Endothelial cell (in vitro differentiated cells): ENCODE measurements around the gene SAMD4A. TPM values are rescaled to one million over a fixed set of nuclear protein-coding genes. Genes with fewer than 3 reads are reported as not detected.

Source experiments
- DNase-seq: peaks from one replicate; pipeline ENCODE4 v3.0.0; 2021; ENCODE audit warnings: low spot score
- H3K27ac Mint-ChIP-seq: one replicate; pipeline ENCODE4 v1.8.0; 2021; ENCODE audit warnings: mixed read lengths, inconsistent platforms; ENCODE audit not compliant: unreplicated experiment
- H3K27me3 Mint-ChIP-seq: one replicate; pipeline ENCODE4 v1.8.0; 2021; ENCODE audit warnings: mild to moderate bottlenecking, moderate library complexity, mixed read lengths, inconsistent platforms; ENCODE audit not compliant: unreplicated experiment
- H3K36me3 Mint-ChIP-seq: one replicate; pipeline ENCODE4 v1.8.0; 2021; ENCODE audit warnings: mild to moderate bottlenecking, low read depth, mixed read lengths, inconsistent platforms; ENCODE audit not compliant: unreplicated experiment
- H3K4me1 Mint-ChIP-seq: one replicate; pipeline ENCODE4 v1.8.0; 2021; ENCODE audit warnings: mild to moderate bottlenecking, mixed read lengths, inconsistent platforms; ENCODE audit not compliant: unreplicated experiment
- H3K4me3 Mint-ChIP-seq: one replicate; pipeline ENCODE4 v1.8.0; 2021; ENCODE audit warnings: mild to moderate bottlenecking, mixed read lengths, inconsistent platforms; ENCODE audit not compliant: unreplicated experiment
- H3K9me3 Mint-ChIP-seq: one replicate; pipeline ENCODE4 v1.8.0; 2021; ENCODE audit warnings: mixed read lengths, inconsistent platforms; ENCODE audit not compliant: unreplicated experiment
- total RNA-seq: library from RNA; stranded (reverse); fragmentation: NEBNext Ultra II Directional; extraction: Animal tissue kit (Norgen Biotek cat#: 25700); gene quantifications from one replicate; pipeline ENCODE4 v1.2.1, GENCODE V29; 2021; ENCODE audit not compliant: unreplicated experiment
- TF ChIP-seq, protein P1 (sequence below): fragments of 200-600 bp; sonication (generic); IDR thresholded peaks from one replicate; pipeline ENCODE4 v1.5.0; 2021; ENCODE audit warnings: antibody characterized with exemption; ENCODE audit not compliant: unreplicated experiment

SAMD4A gene
- total RNA-seq, 1 donor from 2014 or later, result 9.2 TPM

DNA sequence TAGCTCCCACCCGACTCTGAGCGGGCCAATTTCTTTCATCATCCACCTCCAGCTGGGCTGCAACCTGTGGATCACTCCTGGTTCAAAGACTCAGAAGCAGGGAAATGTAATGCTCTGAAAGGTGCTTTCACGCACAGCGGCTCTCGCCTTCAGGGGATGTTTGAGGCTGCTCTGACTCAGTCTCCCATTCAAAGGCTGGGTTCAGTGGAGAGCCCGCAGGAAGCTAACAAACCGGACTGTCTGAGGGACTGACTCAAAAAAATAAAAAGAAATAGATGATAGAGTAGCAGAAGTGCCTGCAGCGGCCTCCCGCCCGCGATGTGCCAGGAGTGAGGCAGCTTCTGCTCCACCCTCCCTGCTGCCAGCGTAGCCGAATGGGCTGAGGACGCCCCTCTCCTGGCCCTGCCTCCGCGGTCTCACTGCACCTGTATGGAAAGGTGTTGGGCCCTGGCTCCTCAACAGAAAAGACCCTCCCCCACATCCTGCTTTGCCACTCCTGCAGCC lies 237.7 kb downstream of the SAMD4A start:
- Mint-ChIP-seq H3K36me3 (no peaks in the 10 kb centered on the region), H3K27me3 (peaks cover 1% of the 10 kb centered on the region), H3K4me1 (peaks cover 3% of the 10 kb centered on the region), H3K27ac (no peak overlapping the region), H3K9me3 (no peaks in the 10 kb centered on the region), H3K4me3 (no peak overlapping the region)
- TF ChIP-seq, protein P1, sequence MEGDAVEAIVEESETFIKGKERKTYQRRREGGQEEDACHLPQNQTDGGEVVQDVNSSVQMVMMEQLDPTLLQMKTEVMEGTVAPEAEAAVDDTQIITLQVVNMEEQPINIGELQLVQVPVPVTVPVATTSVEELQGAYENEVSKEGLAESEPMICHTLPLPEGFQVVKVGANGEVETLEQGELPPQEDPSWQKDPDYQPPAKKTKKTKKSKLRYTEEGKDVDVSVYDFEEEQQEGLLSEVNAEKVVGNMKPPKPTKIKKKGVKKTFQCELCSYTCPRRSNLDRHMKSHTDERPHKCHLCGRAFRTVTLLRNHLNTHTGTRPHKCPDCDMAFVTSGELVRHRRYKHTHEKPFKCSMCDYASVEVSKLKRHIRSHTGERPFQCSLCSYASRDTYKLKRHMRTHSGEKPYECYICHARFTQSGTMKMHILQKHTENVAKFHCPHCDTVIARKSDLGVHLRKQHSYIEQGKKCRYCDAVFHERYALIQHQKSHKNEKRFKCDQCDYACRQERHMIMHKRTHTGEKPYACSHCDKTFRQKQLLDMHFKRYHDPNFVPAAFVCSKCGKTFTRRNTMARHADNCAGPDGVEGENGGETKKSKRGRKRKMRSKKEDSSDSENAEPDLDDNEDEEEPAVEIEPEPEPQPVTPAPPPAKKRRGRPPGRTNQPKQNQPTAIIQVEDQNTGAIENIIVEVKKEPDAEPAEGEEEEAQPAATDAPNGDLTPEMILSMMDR, result no peak
- DNase-seq, result no peak

DNA sequence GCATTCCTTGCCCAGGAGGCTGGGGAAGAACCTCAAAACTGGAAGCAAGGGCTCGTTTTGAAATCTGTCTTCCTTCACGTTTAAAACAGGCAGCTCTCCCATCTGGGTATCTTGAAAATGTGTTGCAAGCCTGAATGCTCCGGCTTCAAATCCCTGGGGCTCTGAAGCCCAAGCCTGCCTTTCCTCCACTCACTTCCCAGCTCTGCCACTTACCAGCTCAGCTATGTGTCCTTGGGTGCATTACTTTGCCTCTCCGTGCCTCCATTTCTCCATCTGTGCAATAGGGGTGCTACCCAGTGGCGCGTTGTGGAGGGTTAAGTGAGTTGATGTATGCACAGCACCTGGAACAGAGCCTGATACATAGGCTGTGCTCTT lies 238.1 kb downstream of the SAMD4A start:
- Mint-ChIP-seq H3K9me3 (no peaks in the 10 kb centered on the region), H3K27me3 (peaks cover 1% of the 10 kb centered on the region), H3K4me1 (no peaks in the 10 kb centered on the region), H3K36me3 (no peaks in the 10 kb centered on the region), H3K27ac (no peak overlapping the region), H3K4me3 (no peak overlapping the region)
- DNase-seq, result no peak
- TF ChIP-seq, protein P1, result no peak

DNA sequence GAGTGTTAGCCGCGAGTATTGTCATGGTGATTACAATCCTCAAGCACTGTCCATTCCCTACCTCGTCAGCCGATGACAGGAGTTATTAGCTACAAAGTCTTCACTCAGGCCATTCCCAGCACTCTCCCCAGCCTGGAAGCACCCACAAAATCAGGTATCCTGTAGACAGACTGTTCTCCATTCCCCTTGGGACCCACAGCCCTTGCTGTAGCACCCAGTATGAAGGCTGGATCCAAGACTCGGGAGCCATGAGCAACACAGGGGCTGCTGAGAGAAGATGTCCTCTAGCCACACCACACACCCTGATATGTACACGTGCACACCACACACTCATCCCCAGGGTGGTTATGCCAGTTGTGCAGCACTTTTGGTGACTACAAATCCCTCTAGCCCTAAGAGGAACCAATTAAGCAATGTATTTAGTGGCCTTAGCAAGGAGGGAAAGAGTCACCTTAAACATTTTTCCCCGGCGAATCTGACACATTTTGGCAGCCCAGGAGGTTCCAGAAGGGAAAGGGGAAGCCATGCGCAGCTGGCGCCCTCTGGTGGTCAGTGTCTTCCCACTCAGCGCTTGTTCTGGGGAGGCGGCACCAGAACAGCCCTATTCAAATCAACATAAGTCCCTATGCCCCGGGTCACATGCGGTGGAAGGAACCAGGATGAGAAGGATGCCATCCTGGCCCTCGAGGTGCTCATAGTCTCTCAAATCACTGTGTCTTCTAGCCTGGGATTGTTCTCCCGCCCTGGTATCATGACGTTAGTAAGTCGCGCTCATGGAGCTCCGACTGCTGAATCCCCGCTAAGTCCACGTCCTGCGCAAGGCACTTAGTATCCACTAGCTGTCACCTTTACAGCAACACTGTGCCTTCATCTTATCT lies 238.8 kb downstream of the SAMD4A start:
- Mint-ChIP-seq H3K9me3 (no peaks in the 10 kb centered on the region), H3K27me3 (peaks cover 1% of the 10 kb centered on the region), H3K4me3 (no peak overlapping the region), H3K36me3 (no peaks in the 10 kb centered on the region), H3K4me1 (no peaks in the 10 kb centered on the region), H3K27ac (no peak overlapping the region)
- peak; percentile 87 for DNase-seq
- TF ChIP-seq, protein P1, result peak; percentile 84

DNA sequence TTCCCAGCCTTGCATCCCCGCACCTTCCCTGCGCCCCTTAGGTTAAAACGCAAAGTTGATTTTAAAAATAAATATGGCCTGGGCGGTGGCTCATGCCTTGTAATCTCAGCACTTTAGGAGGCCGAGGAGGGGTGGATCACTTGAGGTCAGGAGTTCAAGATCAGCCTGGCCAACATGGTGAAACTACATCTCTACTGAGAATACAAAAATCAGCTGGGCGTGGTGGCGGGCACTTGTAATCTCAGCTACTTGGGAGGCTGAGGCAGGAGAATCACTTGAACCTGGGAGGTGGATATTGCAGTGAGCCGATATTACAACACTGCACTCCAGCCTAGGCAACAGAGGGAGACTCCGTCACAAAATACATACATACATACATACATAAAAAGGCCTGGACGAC lies 239.7 kb downstream of the SAMD4A start:
- no peak for DNase-seq
- TF ChIP-seq, protein P1, result no peak
- no peaks in the 10 kb centered on the region for H3K4me1 Mint-ChIP-seq
- no peaks in the 10 kb centered on the region for H3K9me3 Mint-ChIP-seq
- peaks cover 1% of the 10 kb centered on the region for H3K27me3 Mint-ChIP-seq
- no peak overlapping the region for H3K4me3 Mint-ChIP-seq
- H3K36me3 Mint-ChIP-seq, result no peaks in the 10 kb centered on the region
- no peak overlapping the region for H3K27ac Mint-ChIP-seq

DNA sequence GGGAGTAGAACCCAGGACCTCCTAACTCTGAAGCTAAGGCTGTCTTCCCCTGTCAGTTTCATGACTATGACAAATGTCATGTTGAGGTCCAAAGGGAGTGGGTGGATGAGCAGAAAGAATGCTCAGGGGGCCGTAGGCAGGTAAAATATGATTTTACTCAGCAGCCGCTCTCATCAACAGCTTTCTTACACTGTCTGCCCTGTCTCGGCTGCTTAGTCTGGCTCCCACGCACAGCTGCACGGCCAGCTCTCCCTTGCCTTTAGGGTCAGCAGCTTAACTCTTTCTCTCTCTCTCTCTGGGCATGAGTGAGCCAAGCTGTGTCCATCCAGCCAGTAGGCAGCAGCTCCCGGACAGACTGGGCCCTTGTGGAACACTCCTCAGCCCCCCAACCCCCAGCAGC lies 240.5 kb downstream of the SAMD4A start:
- Mint-ChIP-seq H3K27me3 (peaks cover 1% of the 10 kb centered on the region), H3K4me1 (no peaks in the 10 kb centered on the region), H3K27ac (no peak overlapping the region), H3K9me3 (no peaks in the 10 kb centered on the region), H3K36me3 (no peaks in the 10 kb centered on the region), H3K4me3 (no peak overlapping the region)
- TF ChIP-seq, protein P1, result no peak
- no peak for DNase-seq
